Gastrocnemius medialis (tissue), 4 donors: ENCODE measurements around the gene POGLUT2.

Experiments
- CTCF ChIP-seq, 5 experiments: fragments of 450-650 bp in 3 of 5; fragments of 200-600 bp in 2 of 5; sonication (generic) in 2 of 5; IDR thresholded peaks in 4 of 5; conservative IDR thresholded peaks in 1 of 5; 1 replicate in 4 of 5; 2 replicates in 1 of 5; pipeline ENCODE4 v1.5.1; 2016 to 2019; ENCODE audit warnings: antibody characterized with exemption in 5 of 5, mild to moderate bottlenecking in 3 of 5, moderate library complexity in 3 of 5
- POLR2A ChIP-seq, 2 donors: fragments of 450-650 bp; IDR thresholded peaks; one replicate each; pipeline ENCODE4 v1.6.1; 2017; ENCODE audit warnings: antibody characterized with exemption in 2 of 2, mild to moderate bottlenecking in 2 of 2, moderate library complexity in 2 of 2

GRCh38 chr13:102839462-102839861 is 40.7 kb upstream of the POGLUT2 start:
- TF ChIP-seq CTCF (IDR thresholded peaks at IDR 0.05 in 4 of 5, conservative IDR thresholded peaks at IDR 0.05 in 1 of 5): no peak
- no peak for TF ChIP-seq POLR2A (IDR thresholded peaks at IDR 0.05)
